T-helper 2 cell treated with Interferon-gamma antibody and Interleukin-4, amounts not matched to agents 100 ng/mL and 5 ng/mL, for 36 hours (primary cell): ENCODE results near the gene SAP30L. TPM values are rescaled to one million over a fixed set of nuclear protein-coding genes. Genes with fewer than 3 reads are reported as not detected.

Experiments used
- intact Hi-C: fragments of 100-400 bp; cut with micrococcal nuclease; formaldehyde crosslinking; loops from one replicate; pipeline ENCODE4 v1.15.1; 2023
- total RNA-seq: library from RNA; stranded (reverse); gene quantifications from 2 replicates; pipeline ENCODE4 v1.2.3, GENCODE V29; 2022

Gene SAP30L
- 37.7 and 47.3 TPM in 2 replicates for total RNA-seq

DNA sequence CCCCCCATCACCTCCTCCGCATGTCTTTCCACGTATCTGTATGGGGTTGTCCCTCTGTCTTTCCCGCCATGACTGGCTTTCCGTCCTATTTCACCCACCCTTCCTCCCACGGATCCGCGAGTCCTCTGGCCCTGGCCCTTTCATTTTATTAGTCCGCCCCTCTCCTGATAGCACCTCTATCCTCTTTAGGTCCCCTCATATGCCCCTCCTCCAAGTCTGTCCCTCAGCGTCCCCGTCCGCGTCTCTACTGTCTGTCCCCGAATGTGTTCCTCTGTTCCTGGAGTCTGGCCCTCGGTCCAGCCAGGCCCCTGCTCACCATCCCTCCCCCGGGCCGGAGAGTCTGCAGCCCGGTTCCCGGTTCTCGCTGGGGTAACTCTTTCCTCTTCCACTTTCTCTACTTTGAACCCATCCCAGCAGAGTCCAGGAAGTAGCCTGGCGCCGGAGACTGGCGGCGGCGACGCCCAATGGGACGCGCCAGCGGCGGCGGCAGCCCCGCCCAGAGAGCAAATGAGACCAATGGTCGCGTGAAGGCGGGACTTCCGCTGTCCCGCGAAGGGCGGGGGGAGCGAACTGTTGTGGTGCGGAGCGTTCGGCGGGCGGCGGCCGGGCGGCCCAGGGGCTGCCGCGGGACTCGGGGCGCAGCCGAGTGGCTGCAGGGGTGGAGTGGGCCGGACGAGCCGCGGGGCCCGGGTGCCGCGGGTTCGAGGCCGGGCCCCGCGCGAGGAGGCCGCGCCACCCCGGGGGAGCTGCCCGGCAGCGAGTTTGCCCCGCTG is at the start of gene SAP30L:
Gene SAP30L, plus strand, starts transcription at position 576 of the 773 bp plus-strand sequence. CDS start 608 bp downstream, outside the sequence.
- intact Hi-C loops, result loop anchor here (1.0 to 2.0 kb wide), 6 partner anchors 255 to 496 kb away; partner anchors contain the start of genes CNOT8, FAM114A2, GALNT10 and LARP1

- intact Hi-C loops, result no loop called here
These were observed 49.7 kb upstream of the SAP30L start for GRCh38 chr5:154396128-154396527.

DNA sequence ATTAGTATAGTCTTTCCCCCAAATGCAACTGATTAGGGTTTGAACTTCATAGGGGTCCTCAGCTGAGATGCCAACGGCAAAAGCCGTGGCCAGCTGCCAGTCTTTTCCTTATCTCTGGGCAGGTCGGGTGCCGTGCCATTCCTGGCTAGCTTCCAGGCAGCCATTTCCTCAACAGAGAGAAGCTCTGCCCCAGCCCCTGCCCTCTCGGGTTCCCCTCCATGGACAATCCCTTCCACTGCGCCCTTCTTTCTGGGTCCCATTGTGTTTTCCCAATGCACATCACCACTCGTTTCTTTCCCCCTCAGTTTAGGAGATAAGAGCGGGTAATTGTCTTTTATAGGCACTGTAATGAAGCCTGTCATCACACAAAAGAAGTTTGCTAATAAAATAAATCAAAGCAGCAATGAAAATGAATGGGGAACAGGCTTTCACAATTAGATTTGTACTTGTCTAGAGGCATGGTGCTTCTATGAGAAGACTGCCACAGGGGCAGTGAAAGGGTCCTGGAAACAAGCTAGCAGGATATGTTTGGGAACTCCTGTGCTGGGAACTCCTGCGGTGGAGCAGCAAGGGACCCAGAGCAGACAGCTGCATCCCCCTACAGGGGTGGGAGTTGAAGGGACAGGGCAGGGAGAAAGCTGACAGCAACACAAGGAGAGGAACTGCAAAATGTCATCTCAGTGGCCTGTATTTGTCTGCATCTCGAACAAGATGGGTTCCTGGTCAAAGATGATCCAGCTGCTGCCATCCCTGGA is 48.0 kb upstream of the SAP30L start:
- intact Hi-C loops, result no loop called here

- intact Hi-C loops, result no loop called here
These were observed 45.1 kb upstream of the SAP30L start for GRCh38 chr5:154400678-154401077.

DNA sequence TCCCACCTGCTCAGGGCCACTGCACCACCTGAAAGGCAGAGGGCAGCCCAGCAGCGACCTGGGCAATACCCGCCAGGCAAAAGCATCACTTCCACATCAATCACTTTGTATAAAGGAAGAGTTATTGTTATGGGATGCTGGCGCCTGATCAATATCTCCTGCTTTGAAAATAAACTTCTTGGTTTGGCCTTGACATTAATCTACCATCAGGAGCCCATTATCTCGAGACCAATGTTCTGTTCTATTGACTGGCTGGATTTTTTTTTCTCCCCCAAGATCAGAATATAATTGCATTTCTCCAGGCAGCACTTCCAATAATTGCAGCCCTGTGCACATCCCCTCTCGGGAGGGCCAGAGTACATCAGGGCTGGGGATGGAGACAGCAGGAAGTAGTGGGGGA is 44.4 kb upstream of the SAP30L start:
- intact Hi-C loops, result no loop called here

DNA sequence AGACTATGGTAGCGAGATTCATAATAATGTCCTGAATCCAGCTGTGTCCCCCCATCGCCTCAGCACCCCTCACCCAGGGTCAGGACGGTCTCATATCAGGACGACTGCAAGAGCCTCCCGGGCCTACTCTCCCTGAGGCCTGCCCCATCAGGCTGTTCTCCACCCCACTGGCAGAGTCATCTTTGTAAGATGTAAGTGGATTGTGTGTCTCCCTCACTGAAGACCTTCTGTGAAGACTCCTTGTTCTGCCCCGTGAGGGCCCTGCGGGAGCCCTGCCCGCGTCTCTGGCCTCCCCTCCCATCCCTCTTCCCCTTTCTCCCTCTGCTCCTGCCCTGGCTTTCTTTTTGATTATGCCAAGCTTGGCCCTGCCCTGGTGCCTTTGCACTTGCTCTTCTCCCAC is 43.9 kb upstream of the SAP30L start:
- intact Hi-C loops, result no loop called here

DNA sequence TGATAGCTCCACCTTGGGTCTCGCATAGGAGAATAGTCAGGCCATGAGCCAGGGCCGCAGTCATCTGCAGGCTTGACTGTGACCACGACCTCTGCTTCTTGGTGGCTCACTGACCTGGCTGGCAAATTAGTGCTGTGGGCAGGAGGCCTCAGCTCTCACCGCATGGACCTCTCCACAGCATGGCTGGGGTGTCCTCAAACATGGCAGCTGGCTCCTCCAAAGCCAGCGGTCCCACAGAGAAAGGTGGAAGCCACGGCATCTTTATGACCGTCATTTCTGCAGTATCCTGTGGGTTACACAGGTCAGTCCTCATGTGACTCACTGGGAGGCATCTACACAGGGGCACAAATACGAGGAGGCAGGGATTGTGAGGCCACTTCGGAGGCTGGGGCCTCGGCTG is 43.2 kb upstream of the SAP30L start:
- intact Hi-C loops, result no loop called here

GRCh38 chr5:154403234-154403633 is 42.6 kb upstream of the SAP30L start:
- intact Hi-C loops, result no loop called here

DNA sequence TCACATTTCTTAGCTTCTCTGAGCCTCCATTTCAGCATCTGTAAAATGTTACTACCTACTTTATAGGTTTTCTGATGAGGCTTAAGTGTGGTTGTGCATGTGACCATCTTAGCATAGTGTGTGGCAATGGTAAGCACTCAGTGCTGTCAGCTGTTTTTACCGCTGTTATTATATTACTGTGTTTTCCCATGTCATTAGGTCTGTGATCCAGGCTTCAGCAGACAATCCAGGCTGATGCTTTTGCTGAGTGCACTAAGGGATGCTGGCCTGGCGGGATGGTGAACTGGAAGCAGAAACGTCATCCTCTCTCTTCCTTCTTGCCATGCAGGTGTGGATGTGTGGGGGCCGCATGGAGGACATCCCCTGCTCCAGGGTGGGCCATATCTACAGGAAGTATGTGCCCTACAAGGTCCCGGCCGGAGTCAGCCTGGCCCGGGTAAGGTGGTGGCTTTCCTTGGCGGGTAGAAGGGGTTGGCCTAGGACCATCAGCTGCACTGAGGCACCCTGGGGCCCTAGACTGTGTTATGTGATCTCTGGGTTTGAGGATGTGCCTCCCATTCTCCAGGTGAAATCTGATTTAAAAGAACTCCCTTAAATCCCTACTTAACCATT is 41.9 kb upstream of the SAP30L start:
- intact Hi-C loops, result no loop called here

DNA sequence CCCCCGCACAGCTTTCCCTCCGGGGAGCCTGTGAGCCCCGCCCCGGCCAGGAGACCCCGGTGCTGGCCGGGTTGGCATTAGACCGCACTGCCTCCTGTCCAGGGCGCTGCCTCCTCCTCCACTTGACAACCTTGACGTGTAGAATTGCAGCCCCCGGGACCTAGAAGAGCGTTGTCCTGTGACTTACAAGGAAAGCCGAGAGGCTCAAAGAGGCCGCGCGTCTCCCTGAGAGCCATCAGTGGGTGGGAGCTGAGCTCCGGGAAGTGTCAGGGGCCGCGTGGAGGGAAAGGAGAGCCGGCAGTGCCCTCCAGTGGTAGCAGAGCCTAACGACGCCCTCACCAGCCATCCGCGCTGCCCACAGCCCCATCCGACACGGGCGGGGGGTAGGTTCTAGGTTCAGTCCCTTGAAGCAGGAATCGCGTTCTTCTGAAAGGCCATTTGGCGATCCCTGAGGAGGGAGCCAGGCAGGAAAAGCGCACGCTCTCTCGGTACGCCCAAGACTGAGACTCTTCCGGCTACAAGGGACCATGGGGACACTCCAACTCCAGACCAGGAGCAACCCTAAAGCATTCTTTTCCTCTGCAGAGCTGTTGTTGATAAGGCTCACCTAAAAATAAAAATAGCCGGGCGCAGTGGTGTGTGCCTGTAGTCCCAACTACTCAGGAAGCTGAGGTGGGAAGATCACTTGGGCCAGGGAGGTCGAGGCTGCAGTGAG is 40.6 kb upstream of the SAP30L start:
- intact Hi-C loops, result loop anchor here (1.0 kb wide), 3 partner anchors 225 to 431 kb away; no protein-coding TSS in a partner anchor

DNA sequence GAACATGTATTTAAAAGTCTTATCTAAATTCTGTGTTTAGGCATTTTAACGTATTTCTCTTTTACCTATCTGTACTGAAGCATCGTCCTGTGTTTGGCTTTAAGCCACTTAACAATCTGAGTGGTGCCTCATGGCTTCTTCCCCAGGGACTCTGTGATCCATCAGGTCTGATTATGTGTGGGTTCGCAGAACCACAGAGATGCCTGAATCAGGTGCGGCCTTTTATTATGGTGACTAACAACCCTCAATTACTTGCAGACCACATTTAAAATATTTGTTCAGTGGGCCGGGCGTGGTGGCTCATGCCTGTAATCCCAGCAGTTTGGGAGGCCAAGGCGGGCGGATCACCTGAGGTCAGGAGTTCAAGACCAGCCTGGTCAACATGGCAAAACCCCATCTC is 39.6 kb upstream of the SAP30L start:
- intact Hi-C loops, result no loop called here

- intact Hi-C loops, result no loop called here
These were observed 39.0 kb upstream of the SAP30L start for GRCh38 chr5:154406826-154407225.

DNA sequence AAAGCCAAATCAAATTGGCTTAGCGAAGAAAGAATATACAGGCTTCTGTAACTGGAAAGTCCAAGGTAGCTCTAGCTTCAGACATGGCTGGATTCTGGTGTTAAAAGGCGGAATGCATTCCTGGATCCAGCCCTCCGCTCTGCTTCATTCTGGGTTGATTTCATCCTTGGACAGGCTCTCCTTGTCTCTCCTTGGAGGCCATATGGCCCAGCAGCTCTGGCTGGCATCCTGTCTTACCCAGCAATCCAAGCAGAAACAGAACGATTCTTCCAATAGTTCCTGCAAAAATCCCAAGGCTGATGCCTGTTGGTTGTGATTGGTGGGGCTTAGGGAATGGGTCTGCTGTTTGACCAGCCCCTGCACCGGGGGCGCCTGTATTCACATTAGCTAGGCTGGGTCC is 37.0 kb upstream of the SAP30L start:
- intact Hi-C loops, result no loop called here

DNA sequence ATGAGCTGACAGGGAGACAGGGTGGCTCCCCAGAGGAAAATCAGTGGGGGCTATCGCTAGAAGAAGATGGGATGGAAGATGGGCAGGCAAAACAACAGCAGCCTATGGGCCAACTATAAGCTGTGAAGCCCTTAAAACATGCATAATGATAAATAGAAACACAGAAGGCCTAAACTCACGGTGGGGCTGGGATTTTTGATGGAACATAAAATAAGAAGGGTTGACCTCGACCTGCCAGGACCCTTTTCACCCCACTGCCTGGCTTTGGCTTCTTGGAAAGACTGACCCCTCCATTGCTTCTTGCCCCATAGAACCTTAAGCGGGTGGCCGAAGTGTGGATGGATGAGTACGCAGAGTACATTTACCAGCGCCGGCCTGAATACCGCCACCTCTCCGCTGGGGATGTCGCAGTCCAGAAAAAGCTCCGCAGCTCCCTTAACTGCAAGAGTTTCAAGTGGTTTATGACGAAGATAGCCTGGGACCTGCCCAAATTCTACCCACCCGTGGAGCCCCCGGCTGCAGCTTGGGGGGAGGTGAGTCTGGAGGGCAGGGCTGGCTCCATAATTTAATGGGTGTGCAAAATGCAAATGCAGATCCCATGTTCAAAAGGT is 36.5 kb upstream of the SAP30L start:
- intact Hi-C loops, result no loop called here

- intact Hi-C loops, result no loop called here
These were observed 35.8 kb upstream of the SAP30L start for GRCh38 chr5:154410008-154410407.

GRCh38 chr5:154410786-154411185 is 35.0 kb upstream of the SAP30L start:
- intact Hi-C loops, result no loop called here

GRCh38 chr5:154411338-154411737 is 34.5 kb upstream of the SAP30L start:
- intact Hi-C loops, result no loop called here

GRCh38 chr5:154412316-154412715 is 33.5 kb upstream of the SAP30L start:
- intact Hi-C loops, result no loop called here

GRCh38 chr5:154412925-154413324 is 32.9 kb upstream of the SAP30L start:
- intact Hi-C loops, result no loop called here

- intact Hi-C loops, result no loop called here
These were observed 30.7 kb upstream of the SAP30L start for GRCh38 chr5:154415114-154415513.

- intact Hi-C loops, result no loop called here
These were observed 27.4 kb upstream of the SAP30L start for GRCh38 chr5:154418344-154418820.
